NCI-H510A treated with DMSO at 0.1 percent for 48 hours (cell line): ENCODE results near the gene WDPCP.
"Not testable (repeated sequence)": the region's sequence is repeated elsewhere in the genome, so short reads cannot be mapped to it uniquely, and the experiment has no call there.

ENCODE experiments used
- DNase-seq: peaks from one replicate; lab custom pipeline; 2025; lab: John Stamatoyannopoulos, UW

The WDPCP gene

GRCh38 chr2:63539416-63540162 lies 48.7 kb downstream of the WDPCP start:
- DNase-seq: no peak

- DNase-seq: no peak
Observed at GRCh38 chr2:63538390-63538789, 49.9 kb downstream of the WDPCP start.

- no peak for DNase-seq
Observed at GRCh38 chr2:63537306-63537705, 51.0 kb downstream of the WDPCP start.

GRCh38 chr2:63530704-63531279 lies 57.5 kb downstream of the WDPCP start:
- DNase-seq: no peak

GRCh38 chr2:63525905-63526304 lies 62.4 kb downstream of the WDPCP start:
- DNase-seq: no peak

GRCh38 chr2:63522950-63523349 lies 65.3 kb downstream of the WDPCP start:
- DNase-seq: no peak

- DNase-seq: no peak
Observed at GRCh38 chr2:63520793-63521192, 67.5 kb downstream of the WDPCP start.

GRCh38 chr2:63514781-63515180 lies 73.5 kb downstream of the WDPCP start:
- DNase-seq: no peak

GRCh38 chr2:63514237-63514716 lies 74.0 kb downstream of the WDPCP start:
- no peak for DNase-seq

GRCh38 chr2:63506320-63506719 lies 82.0 kb downstream of the WDPCP start:
- DNase-seq: no peak

GRCh38 chr2:63503818-63504217 lies 84.5 kb downstream of the WDPCP start:
- no peak for DNase-seq

- DNase-seq: no peak
Observed at GRCh38 chr2:63500398-63500797, 87.9 kb downstream of the WDPCP start.

GRCh38 chr2:63497576-63497975 lies 90.7 kb downstream of the WDPCP start:
- no peak for DNase-seq

GRCh38 chr2:63494968-63495367 lies 93.3 kb downstream of the WDPCP start:
- no peak for DNase-seq

GRCh38 chr2:63494100-63494499 lies 94.2 kb downstream of the WDPCP start:
- DNase-seq: no peak

GRCh38 chr2:63488118-63488713 lies 100.1 kb downstream of the WDPCP start:
- peak; percentile 40 for DNase-seq

- DNase-seq: peak; percentile 27
Observed at GRCh38 chr2:63486861-63487290, 101.4 kb downstream of the WDPCP start.

GRCh38 chr2:63484901-63485300 lies 103.4 kb downstream of the WDPCP start:
- DNase-seq: no peak

- no peak for DNase-seq
Observed at GRCh38 chr2:63484481-63484880, 103.8 kb downstream of the WDPCP start.

- no peak for DNase-seq
Observed at GRCh38 chr2:63477686-63478085, 110.6 kb downstream of the WDPCP start.

- DNase-seq: not testable (repeated sequence)
Observed at GRCh38 chr2:63469313-63469712, 119.0 kb downstream of the WDPCP start.

GRCh38 chr2:63465633-63466032 lies 122.6 kb downstream of the WDPCP start:
- DNase-seq: no peak

GRCh38 chr2:63463142-63463541 lies 125.1 kb downstream of the WDPCP start:
- DNase-seq: no peak
